GM12801 (cell line): Measurements from ENCODE around the gene NAV1.

Source experiments
- CTCF ChIP-seq: IDR thresholded peaks from one replicate; pipeline ENCODE4 v1.5.1; 2011; ENCODE audit warnings: control low read depth; ENCODE audit not compliant: insufficient read length; ENCODE audit errors: extremely low read depth

NAV1 gene

GRCh38 chr1:201518071-201518470 lies 20.9 kb upstream of the NAV1 start:
- no peak for TF ChIP-seq CTCF

- no peak for TF ChIP-seq CTCF
Observed at GRCh38 chr1:201525193-201525778, 13.6 kb upstream of the NAV1 start.

- TF ChIP-seq CTCF: no peak
Observed at GRCh38 chr1:201527879-201528278, 11.0 kb upstream of the NAV1 start.

- no peak for TF ChIP-seq CTCF
Observed at GRCh38 chr1:201528631-201529252, 10.2 kb upstream of the NAV1 start.

- TF ChIP-seq CTCF: no peak
Observed at GRCh38 chr1:201530741-201531531, 8.0 kb upstream of the NAV1 start.

- no peak for TF ChIP-seq CTCF
Observed at GRCh38 chr1:201531551-201532425, 7.1 kb upstream of the NAV1 start.

- no peak for TF ChIP-seq CTCF
Observed at GRCh38 chr1:201533836-201534235, 5.1 kb upstream of the NAV1 start.
